Stimulated activated CD8-positive, alpha-beta memory T cell treated with anti-CD3 and anti-CD28 coated beads, Interleukin-4, amount 100 ng/mL, for 48 hours (primary cell): ENCODE results near the gene INPP5A.

ENCODE experiments used
- DNase-seq: peaks from one replicate; pipeline ENCODE4 v3.0.0-alpha.2; 2020

The INPP5A gene

GRCh38 chr10:132601567-132601966 lies 64.0 kb downstream of the INPP5A start:
- no peak for DNase-seq

DNA sequence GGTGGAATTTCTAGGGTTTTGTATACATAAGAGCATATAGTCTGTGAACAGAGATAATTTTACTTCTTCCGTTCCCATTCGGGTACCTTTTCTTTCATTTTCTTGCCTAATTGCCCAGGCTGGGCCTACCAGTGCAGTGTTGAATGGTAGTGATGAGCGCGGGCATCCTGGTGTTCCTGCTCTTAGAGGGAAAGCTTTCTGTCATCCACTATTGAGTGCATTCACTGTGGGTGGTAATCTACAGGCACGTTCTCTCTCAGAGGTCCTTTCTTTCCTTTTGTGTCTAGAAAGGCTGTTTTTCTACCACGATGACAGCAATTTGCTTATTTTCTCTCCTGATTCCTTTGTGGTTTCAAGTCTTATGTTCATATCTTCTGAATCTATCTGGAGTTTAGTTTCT lies 65.0 kb downstream of the INPP5A start:
- no peak for DNase-seq

- DNase-seq, result no peak
These were observed 66.4 kb downstream of the INPP5A start for GRCh38 chr10:132603851-132604533.

GRCh38 chr10:132604686-132605085 lies 67.1 kb downstream of the INPP5A start:
- no peak for DNase-seq

GRCh38 chr10:132605390-132605789 lies 67.8 kb downstream of the INPP5A start:
- no peak for DNase-seq

- DNase-seq, result no peak
These were observed 68.5 kb downstream of the INPP5A start for GRCh38 chr10:132606031-132606491.

DNA sequence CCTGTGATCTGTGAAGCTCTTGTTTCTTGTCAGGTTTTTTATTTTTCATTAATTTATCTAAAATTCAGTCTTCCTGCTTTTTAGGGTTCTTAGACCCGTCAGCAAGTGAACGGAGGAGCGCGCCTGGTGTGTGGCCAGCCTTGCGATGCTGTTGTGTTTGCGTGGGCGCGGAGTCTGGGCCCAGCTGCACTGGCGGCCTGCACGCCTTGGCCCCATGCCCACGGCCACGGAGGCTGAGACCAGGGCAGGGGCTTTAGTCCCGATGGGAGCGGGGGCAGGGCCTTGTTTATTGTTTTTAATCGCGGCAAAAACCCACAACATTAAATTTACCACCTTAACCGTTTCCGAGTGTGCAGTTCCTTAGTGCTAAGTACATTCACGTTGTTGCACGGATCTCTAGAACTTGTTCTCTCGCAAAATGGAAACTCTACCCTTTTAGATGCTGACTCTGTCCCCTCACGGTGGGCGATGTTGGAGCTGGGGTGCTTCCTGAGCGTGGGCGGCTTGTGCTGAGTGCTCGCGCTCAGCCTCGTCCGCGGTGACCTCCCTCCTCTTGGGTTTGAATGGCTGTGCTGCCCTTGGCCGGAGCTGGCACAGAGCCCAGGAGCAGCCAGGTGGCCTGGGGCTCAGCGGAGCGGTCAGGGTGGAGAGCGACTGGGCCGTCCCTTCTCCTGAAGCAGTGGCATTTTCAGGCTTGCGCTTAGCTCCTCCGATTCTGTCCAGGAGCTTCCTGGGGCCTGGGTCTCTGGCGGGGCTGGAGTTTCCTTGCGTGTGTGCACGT lies 69.1 kb downstream of the INPP5A start:
- no peak for DNase-seq

DNA sequence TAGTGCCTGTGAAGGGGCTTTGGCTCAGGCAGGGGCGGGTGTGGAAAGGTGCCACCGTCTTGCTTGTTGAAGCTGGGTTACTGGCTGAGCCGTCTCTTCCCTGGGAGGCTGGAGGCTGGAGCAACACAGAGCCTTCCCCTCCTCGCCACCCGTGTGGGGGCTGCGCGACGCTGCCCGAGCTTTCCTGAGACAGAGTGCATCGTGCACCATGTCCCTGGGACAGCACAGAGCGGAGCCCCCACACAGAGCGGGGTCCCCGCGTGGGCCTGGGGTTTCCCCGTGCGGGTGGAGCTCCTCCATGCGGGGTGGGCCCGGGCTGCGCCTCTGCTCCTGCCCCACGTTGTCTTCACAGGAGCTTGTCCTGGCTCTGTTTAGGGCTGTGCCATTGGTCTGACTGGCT lies 69.9 kb downstream of the INPP5A start:
- DNase-seq, result no peak

GRCh38 chr10:132607961-132608495 lies 70.4 kb downstream of the INPP5A start:
- no peak for DNase-seq

DNA sequence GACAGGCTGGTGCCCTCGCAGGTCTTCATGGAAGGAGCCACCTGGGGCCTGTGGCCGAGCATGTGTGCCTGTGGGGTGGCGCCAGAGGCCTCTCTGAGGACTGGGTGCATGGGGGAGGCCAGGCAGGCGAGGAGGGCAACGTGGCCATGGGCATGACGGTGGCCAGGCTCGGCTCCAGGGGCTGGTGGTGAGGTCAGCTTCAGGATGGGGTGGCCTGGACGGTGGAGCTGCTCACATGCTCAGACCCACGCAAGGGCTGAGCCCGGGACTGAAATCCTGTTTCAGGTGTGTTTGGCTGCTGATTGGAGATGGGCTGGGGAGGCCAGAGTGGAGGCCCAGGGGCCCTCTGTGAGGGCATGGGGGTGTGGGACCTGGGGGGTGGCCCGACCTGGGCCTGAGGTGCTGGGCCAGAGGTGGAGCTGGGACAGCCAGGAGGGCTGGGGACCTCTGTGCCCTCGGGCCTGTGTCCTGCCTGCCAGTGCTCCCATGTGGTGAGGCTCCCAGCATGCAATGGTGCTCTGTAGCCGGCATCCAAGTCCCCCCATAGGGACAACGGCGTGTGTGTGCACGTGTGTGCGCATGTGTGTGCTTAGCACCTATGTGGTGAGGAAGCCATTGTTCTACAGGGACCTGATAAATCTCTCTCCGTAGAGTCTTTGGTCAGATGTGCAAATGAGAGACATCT lies 71.1 kb downstream of the INPP5A start:
- DNase-seq, result no peak

DNA sequence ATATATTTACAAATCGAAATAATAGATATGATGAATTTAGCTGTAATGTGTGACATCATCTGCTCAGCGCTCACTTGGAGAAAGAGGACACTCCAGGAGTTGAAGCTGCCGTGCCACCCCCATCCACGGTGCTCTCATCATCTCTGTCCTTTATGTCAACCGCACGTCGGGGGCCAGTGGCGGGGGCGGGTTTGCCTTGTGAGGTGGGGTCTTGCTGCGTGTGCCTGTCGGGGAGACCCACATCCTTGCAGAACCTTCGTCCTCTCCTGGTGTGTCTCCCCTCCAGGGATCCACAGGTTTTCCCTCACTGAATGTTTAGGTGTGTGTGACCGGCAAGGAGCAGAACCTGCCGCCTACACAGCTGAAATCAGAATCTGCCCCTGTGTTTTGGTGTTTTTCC lies 71.6 kb downstream of the INPP5A start:
- no peak for DNase-seq

DNA sequence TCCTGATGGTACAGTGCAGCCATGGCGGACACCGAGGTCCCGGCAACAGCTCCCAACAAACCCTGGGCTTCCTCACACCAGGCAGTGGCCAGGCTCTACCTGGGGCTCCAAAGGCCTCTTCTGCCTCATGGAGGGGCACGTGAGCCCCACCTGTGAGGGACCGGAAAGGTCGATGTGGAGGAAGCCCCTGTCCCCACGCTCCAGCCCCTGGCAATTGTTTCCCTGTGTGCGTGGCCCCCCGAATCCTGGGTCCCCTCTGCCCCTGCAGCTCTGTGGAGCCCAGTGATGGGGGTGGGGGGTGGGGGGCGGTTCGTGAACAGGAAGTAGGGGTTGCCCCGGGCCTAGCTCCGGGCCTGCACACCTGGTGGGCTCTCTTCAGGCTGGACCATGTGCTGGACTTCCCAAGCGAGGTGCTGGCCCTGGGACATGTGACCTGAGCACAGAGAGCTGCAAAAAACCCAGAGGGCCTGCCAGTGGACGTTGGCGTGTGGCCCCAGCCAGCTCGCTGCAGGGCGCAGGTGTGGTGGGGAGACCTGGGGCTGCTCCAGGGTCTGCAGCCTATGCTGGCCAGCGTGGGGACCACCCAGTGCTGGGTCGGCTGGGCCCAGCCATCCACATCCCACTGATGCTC lies 72.6 kb downstream of the INPP5A start:
- no peak for DNase-seq

GRCh38 chr10:132611026-132611910 lies 73.7 kb downstream of the INPP5A start:
- DNase-seq, result no peak

- no peak for DNase-seq
These were observed 74.4 kb downstream of the INPP5A start for GRCh38 chr10:132611986-132612385.

- DNase-seq, result no peak
These were observed 75.3 kb downstream of the INPP5A start for GRCh38 chr10:132612571-132613504.

GRCh38 chr10:132613566-132614348 lies 76.2 kb downstream of the INPP5A start:
- no peak for DNase-seq

DNA sequence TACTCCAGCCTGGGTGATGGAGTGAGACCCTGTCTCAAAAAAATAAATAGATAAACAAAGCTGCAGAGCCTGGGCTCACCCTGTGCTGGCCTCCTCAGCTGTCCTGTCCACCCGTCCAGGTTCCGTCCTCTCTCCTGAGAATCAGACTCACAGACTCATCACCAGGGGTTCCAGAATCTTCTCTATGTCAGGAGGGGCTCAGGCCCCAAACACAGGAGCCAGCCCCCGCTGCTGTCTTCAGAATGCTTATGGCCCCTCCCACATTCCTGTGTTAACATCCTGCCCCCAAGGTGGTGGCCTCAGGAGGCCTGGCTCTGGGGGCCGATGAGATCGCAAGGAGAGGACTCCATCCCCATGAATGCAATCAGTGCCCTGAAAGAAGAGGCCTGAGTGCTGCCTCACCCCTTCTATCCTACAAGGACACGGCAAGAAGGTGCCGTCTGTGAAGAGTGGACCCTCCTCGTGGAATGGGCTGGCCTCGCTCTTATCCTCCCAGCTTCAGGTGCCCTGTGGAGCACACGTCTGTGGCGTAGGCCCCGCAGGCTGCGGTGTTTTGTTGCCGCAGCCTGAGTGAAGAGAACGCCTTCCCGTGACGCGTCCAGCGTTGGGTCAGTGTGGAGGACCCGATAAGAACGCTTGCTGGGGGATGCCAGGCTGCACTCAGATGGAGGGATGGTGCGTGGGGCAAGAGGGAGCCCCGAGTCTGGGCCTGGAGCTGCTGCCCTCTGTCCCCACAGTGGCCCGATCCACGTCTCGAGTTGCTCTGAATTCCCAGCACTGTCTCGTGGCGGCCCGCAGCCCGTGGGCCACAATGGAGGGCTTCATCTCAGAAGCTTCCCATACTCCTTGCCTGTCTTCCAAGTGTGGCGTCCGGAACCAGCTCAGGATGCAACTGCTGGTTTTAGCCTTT lies 77.1 kb downstream of the INPP5A start:
- no peak for DNase-seq

DNA sequence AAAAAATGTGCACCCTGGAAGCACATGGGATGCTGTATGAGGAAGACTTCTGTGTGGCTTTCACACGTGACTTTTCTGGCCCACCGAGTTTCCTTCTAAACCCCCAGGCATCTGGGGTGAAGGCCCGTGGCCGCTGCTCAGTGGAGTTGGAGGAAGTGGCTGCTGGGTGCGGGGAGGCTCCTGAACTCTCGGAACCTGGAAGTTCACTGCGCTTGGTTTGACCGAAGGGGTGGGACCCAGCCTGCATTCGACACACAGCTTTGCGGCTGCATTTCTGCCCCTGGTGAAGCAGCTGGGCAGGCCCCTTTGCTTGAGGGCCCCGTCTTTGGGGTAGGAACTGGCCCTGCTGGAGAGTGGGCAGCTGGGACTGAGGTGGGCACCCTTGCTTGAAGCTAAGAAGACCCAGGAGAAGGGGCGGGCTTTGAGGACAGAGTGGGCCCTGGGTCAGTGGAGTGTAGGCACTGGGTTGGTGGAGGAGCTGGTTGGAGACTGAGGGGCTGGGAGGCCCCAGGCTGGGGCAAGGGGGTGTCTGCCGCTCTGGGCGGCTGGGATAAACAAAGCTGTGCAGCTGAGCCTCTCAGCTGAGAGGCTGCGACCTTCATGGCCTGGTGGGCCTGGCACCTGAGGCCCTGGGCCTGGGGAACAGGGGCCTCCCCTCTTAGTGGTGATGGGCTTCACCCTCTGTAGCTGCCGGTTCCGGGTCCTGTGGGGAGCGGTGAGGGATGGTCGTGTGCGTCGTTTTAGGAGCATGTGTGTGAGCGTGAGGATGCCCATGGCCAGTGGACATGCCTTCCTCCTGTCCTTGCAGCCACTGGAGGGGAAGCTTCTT lies 78.0 kb downstream of the INPP5A start:
- DNase-seq, result no peak
